Stimulated activated CD8-positive, alpha-beta memory T cell treated with anti-CD3 and anti-CD28 coated beads, Interleukin-15, amount 100 ng/mL, for 1 hour (primary cell): ENCODE data around the gene LILRB5.
A peak's percentile ranks its signal among the peaks of the same experiment; 100 is the strongest.
"Not testable (repeated sequence)": the region's sequence is repeated elsewhere in the genome, so short reads cannot be mapped to it uniquely, and the experiment has no call there.

ENCODE experiments used
- DNase-seq: peaks from one replicate; pipeline ENCODE4 v3.0.0-alpha.2; 2020; ENCODE audit warnings: low read depth

LILRB5 gene

DNA sequence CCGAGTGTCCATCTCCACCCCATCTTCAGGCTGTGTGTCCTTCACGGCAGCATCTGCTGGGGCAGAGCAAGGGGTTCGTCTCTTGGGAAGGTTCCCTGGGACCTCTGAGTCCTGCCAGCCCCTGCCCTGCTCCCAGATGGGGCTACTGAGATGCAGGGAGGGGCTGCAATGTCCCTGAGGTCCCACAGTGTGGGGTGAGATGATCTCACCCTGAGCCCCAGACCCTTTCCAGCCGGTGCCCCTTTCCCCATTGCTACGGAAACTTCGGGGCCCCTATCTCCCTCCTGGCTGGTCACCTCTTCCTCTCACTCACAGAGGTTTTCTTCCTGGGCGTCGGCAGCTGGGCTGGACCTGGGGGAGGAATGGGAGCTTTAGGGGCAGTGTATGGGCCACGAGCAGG is 18.9 kb upstream of the LILRB5 start:
- no peak for DNase-seq

DNA sequence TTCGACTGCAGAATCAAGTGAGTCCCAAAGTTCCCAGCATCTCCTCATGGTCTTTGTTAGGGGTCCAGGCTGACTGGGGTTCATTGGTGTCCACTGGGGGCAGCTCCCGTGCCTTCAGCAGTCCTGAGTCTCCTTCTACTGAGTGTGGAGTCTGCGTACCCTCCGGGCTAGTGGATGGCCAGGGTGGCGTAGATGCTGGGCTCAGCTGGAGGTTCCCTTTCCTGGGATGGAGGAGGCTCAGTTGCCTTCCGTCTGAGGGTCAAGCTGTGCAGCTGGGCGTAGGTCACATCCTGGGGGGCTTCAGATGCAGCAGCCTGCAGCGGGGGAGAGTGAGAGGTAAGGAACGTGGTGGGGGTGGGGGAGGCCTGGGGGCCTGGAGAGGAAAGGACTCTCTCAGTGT is 17.4 kb upstream of the LILRB5 start:
- not testable (repeated sequence) for DNase-seq

GRCh38 chr19:54273821-54274220 is 16.7 kb upstream of the LILRB5 start:
- DNase-seq, result no peak

- not testable (repeated sequence) for DNase-seq
Observed at GRCh38 chr19:54272181-54272580, 15.1 kb upstream of the LILRB5 start.

- not testable (repeated sequence) for DNase-seq
Observed at GRCh38 chr19:54271587-54271986, 14.5 kb upstream of the LILRB5 start.

DNA sequence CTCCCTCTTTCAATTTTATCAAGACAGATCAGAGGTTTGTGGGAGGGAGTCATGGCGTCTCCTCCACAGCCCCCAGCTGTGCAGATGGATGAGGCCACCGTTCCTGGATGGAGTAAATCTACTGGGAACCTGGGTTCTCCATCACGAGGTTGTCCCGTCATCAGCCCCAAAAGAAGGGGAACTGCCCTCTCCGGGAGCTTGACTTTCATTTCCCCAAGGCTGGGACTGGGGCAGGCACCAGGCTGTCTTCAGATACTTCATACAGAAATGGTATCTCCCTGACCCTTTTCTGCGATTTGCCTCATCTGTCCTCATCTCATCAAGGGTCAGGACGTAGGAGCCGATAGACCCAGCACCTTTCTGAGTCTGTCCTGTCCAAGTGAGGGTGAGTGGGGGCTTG is 14.0 kb upstream of the LILRB5 start:
- no peak for DNase-seq

DNA sequence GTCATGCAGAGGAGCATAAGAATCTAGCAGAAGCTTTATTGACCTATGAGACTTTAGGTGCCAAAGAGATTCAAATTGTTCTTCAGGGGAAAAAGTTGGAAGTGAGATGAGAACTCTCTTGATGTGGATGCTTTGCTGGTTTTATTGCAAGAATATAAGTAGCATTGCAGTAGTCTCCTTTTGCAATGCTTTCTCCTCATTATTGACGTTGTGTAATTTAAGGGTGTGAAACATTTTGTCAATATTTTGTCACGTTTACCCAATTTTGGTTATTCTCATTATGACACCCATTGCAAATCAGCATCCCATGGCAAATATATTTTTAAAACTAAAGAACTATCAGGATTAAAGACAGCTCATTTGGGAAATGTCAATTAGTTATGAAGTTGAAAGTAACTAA is 11.9 kb upstream of the LILRB5 start:
- DNase-seq, result no peak

GRCh38 chr19:54266133-54266532 is 9.1 kb upstream of the LILRB5 start:
- DNase-seq, result peak; percentile 57

DNA sequence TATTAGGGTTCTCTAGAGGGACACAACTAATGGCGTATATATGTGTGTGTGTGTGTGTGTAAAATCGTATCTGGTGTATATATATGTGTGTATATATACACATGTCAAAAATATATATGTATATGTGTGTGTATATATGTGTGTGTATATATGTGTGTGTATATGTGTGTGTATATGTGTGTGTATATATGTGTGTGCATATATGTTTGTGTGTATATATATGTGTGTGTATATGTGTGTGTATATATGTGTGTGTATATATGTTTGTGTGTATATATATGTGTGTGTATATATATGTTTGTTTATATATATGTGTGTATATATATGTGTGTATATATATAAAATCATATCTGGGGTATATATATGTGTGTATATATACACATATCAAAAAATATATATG is 5.4 kb upstream of the LILRB5 start:
- DNase-seq, result no peak

DNA sequence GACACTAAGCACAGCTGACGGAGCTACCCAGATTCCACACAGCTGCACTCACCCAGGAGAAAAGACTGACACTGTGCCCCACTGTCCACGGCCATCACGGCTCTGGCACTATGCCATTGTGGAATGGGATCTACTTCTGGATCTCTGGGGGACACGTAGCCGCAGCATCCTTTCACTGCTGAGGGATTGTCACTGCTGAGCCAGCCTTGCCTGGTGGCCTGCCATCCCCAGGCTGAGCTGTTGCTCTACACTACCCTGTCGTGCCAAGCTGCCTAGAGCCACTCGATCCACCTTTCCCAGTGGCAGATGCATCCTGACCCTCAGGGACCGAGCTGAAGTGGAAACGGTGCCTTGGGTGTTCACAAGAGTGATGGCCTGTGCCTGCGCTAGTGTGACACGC is 5.0 kb upstream of the LILRB5 start:
- DNase-seq, result no peak

GRCh38 chr19:54256250-54257115 is 590 bp downstream of the LILRB5 start:
- no peak for DNase-seq

DNA sequence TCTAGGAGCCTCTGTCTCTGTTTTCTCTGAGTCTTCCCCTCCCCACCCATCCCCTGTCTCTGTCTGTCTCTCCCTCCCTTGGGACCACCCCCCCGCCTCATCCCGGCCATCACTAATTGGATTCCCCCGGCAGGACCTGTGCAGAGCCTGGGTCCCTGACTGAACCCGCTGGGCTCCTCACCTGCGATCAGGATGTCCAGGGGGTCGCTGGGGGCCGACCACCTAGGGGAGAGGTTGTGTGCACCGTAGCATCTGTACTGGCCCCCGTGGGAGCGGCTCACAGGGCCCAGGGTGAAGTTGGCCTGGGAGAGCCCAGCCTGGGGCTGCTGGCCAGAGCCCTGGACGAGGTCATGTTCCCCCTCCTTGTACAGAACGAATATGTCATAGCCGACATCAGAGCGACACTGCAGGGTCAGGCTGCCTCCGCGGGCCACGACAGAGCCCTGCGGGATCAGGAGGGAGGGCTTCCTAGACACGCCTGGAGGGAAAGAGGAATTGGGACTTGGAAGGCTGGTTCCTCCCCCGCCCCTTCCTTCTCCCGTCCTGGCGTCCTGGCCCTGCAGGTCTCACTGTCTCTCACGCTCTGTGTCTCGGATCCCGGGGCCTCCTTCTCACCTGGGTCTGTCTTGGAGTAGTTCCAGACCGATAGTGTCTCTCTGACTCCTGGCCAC is 1.8 kb downstream of the LILRB5 start:
- no peak for DNase-seq

GRCh38 chr19:54254195-54254906 is 2.7 kb downstream of the LILRB5 start:
- no peak for DNase-seq

DNA sequence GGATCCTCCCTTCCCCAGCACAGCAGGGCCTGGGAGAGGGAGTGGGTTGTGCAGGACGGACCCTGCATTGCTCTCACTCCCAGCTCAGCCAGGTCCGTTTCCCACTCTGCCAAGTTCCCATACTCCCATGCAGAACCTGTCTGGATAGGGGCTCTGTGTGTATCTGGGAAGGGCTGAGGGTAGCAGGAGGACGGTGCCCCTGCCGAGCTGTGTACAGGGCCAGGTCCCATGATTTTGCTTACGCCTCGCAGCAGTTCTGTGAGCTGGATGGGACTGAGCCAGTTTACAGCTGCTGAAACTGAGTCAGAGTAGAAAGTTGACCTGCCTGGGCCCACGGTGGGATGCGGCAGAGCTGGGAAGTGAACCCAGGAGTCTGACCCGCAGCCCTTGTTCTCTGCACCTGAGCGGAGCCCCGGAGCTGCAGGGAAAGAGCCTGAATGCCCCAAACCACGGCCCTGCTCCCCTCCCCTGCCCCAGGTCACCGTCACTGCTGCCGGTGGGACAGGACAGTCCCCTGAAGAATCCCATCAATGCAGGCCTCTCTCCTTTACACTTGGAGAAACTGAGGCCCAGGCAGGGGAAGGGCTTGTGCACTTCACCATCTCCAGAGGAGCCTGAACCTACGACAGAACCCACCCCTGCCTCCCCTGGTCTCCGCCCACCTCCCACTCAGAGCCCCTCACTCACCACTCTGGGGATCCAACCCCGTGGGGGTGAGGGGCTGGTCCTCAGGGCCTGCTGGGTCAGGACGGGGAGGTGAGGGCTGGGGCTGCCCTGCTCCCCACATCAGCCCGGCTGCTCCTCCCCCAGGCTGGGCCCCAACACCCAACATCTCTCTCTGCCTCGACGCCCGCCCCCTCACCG is 3.5 kb downstream of the LILRB5 start:
- no peak for DNase-seq

DNA sequence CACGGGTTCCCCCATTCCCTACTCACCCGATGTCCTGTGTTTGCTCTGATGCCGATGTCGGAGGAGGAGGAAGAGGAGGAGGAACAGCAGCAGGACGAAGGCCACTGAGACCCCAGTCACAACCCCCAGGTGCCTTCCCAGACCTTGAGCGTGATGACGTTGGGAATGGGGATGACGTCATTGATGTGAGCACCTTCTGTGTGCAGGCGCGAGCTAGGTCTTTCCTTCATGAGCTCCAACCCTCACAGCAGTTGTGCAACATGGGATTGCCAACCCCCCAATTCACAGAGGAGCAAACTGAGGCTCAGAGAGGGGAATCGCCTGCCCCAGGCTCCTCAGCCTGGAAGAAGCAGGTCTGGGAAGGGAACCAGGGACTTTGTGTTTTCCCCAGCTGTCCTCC is 4.2 kb downstream of the LILRB5 start:
- no peak for DNase-seq

DNA sequence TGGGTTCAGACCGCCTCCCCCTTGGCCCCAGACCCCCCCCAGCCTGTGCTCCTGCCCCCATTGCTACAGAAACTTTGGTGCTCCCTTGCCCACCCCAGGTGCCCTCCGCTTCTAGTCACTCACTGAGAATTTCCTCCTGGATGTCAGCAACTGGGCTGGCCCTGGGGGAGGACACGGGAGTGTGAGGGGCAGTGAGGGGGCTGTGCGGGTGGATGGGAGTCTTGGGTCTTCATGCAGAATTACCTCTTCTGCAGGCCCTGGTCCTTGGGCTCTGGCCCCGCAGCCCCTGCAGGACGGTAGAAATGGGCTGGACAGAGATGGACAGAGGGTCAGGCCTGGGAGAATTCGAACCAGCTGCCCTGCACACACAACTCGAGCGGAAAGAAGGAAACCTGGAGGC is 4.8 kb downstream of the LILRB5 start:
- no peak for DNase-seq

DNA sequence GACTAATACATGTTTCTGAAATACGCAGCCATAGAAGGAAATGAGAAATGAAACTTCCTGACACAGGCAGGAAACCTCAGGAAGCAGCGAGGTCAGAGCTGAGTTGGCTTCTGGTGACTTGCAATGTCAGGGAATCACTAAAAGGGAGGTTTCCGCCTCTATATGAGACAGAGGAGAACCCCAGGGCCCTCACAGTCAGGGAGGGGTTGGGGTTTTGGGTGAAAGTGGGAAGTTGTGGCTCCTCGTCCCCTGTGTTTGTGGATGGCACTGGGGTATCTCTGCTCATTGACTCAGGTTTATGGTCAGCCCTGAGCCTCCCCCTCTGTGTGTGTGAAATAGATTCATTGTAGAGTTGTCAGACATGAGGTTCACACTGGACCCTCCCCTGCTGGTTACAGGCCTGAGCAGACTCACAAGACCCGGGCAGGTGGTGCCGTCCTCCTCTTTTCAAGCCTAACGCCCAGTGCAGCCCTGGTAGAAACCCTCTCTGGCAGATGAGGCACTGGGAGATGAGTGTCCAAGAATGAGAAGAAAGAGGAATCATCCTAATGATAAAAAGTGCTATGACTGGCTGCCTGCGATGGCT is 9.0 kb downstream of the LILRB5 start:
- DNase-seq, result no peak

GRCh38 chr19:54247106-54247930 is 9.8 kb downstream of the LILRB5 start:
- DNase-seq, result no peak

- no peak for DNase-seq
Observed at GRCh38 chr19:54245936-54246335, 11.1 kb downstream of the LILRB5 start.

- DNase-seq, result not testable (repeated sequence)
Observed at GRCh38 chr19:54243809-54244208, 13.3 kb downstream of the LILRB5 start.

DNA sequence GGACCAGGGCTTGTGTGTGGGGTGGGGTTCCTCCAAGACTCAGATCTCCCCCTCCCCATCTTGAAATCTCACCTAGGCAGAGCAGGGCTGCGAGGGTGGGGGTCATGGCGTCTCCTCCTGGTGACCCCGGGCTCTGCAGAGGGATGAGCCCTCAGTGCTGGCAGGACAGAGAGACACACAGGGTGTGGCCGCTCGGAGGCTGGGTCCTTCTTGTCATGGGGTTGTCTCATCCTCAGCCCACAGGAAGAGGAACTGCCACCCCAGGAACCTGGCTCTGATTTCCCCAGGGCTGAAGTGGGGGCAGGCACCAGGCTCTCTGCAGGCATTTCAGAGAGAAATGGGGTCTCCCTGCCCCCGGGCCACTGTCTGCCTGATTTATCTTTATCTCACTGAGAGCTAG is 14.4 kb downstream of the LILRB5 start, which contains the start of gene LILRA6:
Gene LILRA6 (minus strand): TSS at position 145 of the 400 bp plus-strand sequence.
- DNase-seq, result not testable (repeated sequence)
